Measurements from ENCODE around the gene MYBPC2. TPM values are rescaled to one million over a fixed set of nuclear protein-coding genes. Genes with fewer than 3 reads are reported as not detected.

Gene MYBPC2
- total and polyA plus RNA-seq, 2 of the 4 experiments (the other 2 are of a cell fraction) = not detected

DNA sequence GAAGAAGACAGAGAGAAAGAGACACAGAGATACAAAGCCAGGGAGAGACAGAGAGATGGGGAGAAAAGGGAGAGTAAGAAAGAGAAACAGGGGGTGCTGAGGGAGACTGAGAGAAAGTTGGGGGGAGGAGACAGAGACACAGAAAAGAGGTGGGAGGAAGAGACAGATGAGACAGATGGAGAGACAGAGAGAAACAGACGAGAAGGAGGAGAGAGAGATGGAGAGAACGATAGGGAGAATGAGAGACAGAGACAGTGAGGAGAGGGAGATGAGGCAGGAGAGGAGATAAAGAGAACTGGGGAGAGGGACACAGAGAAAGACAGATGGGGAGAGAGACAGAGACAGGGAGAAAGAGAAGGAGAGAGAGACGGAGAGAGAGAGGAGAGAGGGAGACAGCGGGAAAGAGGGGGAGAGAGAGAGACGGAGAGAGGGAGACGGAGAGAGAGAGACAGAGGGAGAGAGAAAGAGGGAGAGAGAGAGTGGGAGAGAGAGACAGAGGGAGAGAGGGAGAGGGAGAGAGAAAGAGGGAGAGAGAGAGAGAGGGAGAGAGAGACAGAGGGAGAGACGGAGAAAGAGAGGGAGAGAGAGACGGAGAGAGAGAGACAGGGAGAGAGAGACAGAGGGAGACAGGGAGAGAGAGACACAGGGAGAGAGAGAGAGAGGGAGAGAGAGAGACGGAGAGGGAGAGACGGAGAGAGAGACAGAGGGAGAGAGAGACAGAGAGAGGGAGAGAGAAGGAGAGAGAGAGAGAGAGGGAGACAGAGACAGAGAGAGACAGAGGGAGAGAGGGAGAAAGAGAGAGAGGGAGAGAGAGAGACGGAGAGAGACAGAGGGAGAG lies 65.7 kb downstream of the MYBPC2 start:
- DNase-seq (no peak), ATAC-seq (ENCODE audit: low read depth) (no peak)
- no peak overlapping the region for H4K91ac ChIP-seq (ENCODE audit: insufficient read depth, low read depth, low read length)
- no peak overlapping the region for H2AFZ ChIP-seq (replicated peaks; ENCODE audit: low read length, poor library complexity)
- H3K36me3 ChIP-seq (ENCODE audit: control insufficient read depth, insufficient read depth, low read length) = no peaks in the 10 kb centered on the region
- CTCF ChIA-PET = no interaction called here
- dilution Hi-C loops (cut with HindIII; ENCODE audit: low sequenced_read_pairs, unreplicated experiment) = no loop called here
- TF ChIP-seq MAZ (IDR thresholded peaks at IDR 0.05; ENCODE audit: borderline replicate concordance, low read depth, low read length) = no peak
- TF ChIP-seq CEBPB (IDR thresholded peaks at IDR 0.05; ENCODE audit: low read depth, low read length) = no peak
- TF ChIP-seq POLR2A (IDR thresholded peaks at IDR 0.05; ENCODE audit: low read depth, low read length) = no peak
- no peak for TF ChIP-seq RCOR1 (IDR thresholded peaks at IDR 0.05; ENCODE audit: insufficient replicate concordance, low read length)
- TF ChIP-seq NFE2L2 (IDR thresholded peaks at IDR 0.05; ENCODE audit: low read depth, low read length) = no peak
- H3K4me2 ChIP-seq (ENCODE audit: low read depth, low read length) = no peak overlapping the region
- H2BK20ac ChIP-seq (ENCODE audit: low read depth, low read length) = no peak overlapping the region
- H3K27ac ChIP-seq (ENCODE audit: insufficient read depth, low read length) = no peak overlapping the region
- POLR2A ChIA-PET (ENCODE audit: unreplicated experiment) = no interaction called here
- H3K56ac ChIP-seq (ENCODE audit: extremely low read depth, insufficient read depth, low read length) = no peak overlapping the region
- no TSS peak for BruUV-seq (replicated peaks)
- WGBS, 2 experiments (ENCODE audit: extremely low coverage in 2 of 2, insufficient read length in 1 of 2) = 69% methylated on average over 9 of the region's 11 CpGs; no CpG with 5 or more reads in 1 of the 2 experiments
- no peaks in the 10 kb centered on the region for H4K20me1 ChIP-seq (ENCODE audit: insufficient read depth, low read length)
- H3K18ac ChIP-seq (ENCODE audit: low read depth, low read length) = no peak overlapping the region
- no peaks in the 10 kb centered on the region for H3K9me3 ChIP-seq (ENCODE audit: control insufficient read depth, insufficient read depth, low read length)
- H3K9me1 ChIP-seq (ENCODE audit: insufficient read depth, low read length) = no peaks in the 10 kb centered on the region
- no peak overlapping the region for H4K5ac ChIP-seq (ENCODE audit: low read depth, low read length)
- no peak overlapping the region for H3K4ac ChIP-seq (ENCODE audit: low read depth, low read length)
- no peaks in the 10 kb centered on the region for H3K4me1 ChIP-seq (ENCODE audit: control insufficient read depth, insufficient read depth, low read length)
- no peaks in the 10 kb centered on the region for H3K79me1 ChIP-seq (ENCODE audit: low read depth in 1 of 2, low read length in 2 of 2)
- intact Hi-C loops (cut with micrococcal nuclease) = no loop called here
- in situ Hi-C loops (cut with MboI; ENCODE audit: low sequenced_read_pairs) = no loop called here
- H3K9ac ChIP-seq (ENCODE audit: low read depth, low read length) = no peak overlapping the region
- H2BK5ac ChIP-seq (ENCODE audit: low read depth, low read length, poor library complexity, severe bottlenecking) = no peak overlapping the region
- no peak overlapping the region for H2AK9ac ChIP-seq (replicated peaks; ENCODE audit: low read depth, low read length, poor library complexity)
- H2BK120ac ChIP-seq (ENCODE audit: low read depth, low read length) = no peak overlapping the region
- no peak overlapping the region for H2AK5ac ChIP-seq (ENCODE audit: low read depth, low read length)
- no peak overlapping the region for H3K14ac ChIP-seq (replicated peaks; ENCODE audit: low read depth, low read length)
- no peak overlapping the region for H3K23ac ChIP-seq (ENCODE audit: low read depth, low read length)
- H4K8ac ChIP-seq (ENCODE audit: low read depth in 2 of 2, low read length in 2 of 2) = no peak overlapping the region
- H3K4me3 ChIP-seq (ENCODE audit: insufficient read depth, low read depth, low read length) = no peak overlapping the region
- no peak overlapping the region for H2BK15ac ChIP-seq (ENCODE audit: low read depth, low read length)
- H3K27me3 ChIP-seq (ENCODE audit: control insufficient read depth, insufficient read depth, low read length) = peaks cover 28% of the 10 kb centered on the region
